SK-N-SH (cell line): Measurements from ENCODE around the gene NAGK.

Experiments used
- CHD2 ChIP-seq: fragments of 150-350 bp; IDR thresholded peaks from 2 replicates; pipeline ENCODE4 v1.6.1; 2018; ENCODE audit warnings: low read length; ENCODE audit not compliant: partially characterized antibody
- EP300 ChIP-seq, 2 experiments: IDR thresholded peaks; 2 replicates each; pipeline versions ENCODE4 v1.4.0 to v1.6.1; 2012; ENCODE audit warnings: borderline replicate concordance in 1 of 2, low read depth in 1 of 2, low read length in 1 of 2
- EZH2phosphoT487 ChIP-seq: fragments of 200-600 bp; sonication (generic); IDR thresholded peaks from 2 replicates; pipeline ENCODE4 v1.6.1; 2017; ENCODE audit warnings: low read depth, mixed run types, mild to moderate bottlenecking, antibody characterized with exemption, moderate library complexity, borderline replicate concordance
- FOXJ3 ChIP-seq: sonication (generic); formaldehyde crosslinking; IDR thresholded peaks from 2 replicates; pipeline ENCODE4 v1.5.1; 2020; ENCODE audit warnings: mild to moderate bottlenecking, missing genetic modification reagents
- GABPA ChIP-seq: IDR thresholded peaks from 2 replicates; pipeline ENCODE4 v1.4.0; 2012; ENCODE audit warnings: low read depth, mild to moderate bottlenecking
- MEF2A ChIP-seq: IDR thresholded peaks from 2 replicates; pipeline ENCODE4 v1.4.0; 2012; ENCODE audit warnings: low read depth, borderline replicate concordance
- POLR2AphosphoS5 ChIP-seq: IDR thresholded peaks from 2 replicates; pipeline ENCODE4 v1.6.1; 2012; ENCODE audit warnings: low read depth, low read length
- RXRA ChIP-seq: IDR thresholded peaks from 2 replicates; pipeline ENCODE4 v1.4.0; 2012; ENCODE audit warnings: low read depth, mild to moderate bottlenecking, borderline replicate concordance
- SMC3 ChIP-seq: IDR thresholded peaks from 2 replicates; pipeline ENCODE4 v1.6.1; 2012; ENCODE audit warnings: low read depth, low read length, improper control_type of control experiment
- TAF1 ChIP-seq: IDR thresholded peaks from 2 replicates; pipeline ENCODE4 v1.6.1; 2012; ENCODE audit warnings: low read depth, mild to moderate bottlenecking, low read length, moderate library complexity, borderline replicate concordance
- TF ChIP-seq, protein P1 (sequence below): IDR thresholded peaks from 2 replicates; pipeline ENCODE4 v1.4.0; 2012; ENCODE audit warnings: low read depth, borderline replicate concordance
- TF ChIP-seq, protein P2 (sequence below): fragments of 200-600 bp; sonication (generic); IDR thresholded peaks from 2 replicates; pipeline ENCODE4 v1.6.1; 2017; ENCODE audit warnings: antibody characterized with exemption, mild to moderate bottlenecking, moderate library complexity
- TF ChIP-seq, protein P3 (sequence below): IDR thresholded peaks from 2 replicates; pipeline ENCODE4; 2012

DNA sequence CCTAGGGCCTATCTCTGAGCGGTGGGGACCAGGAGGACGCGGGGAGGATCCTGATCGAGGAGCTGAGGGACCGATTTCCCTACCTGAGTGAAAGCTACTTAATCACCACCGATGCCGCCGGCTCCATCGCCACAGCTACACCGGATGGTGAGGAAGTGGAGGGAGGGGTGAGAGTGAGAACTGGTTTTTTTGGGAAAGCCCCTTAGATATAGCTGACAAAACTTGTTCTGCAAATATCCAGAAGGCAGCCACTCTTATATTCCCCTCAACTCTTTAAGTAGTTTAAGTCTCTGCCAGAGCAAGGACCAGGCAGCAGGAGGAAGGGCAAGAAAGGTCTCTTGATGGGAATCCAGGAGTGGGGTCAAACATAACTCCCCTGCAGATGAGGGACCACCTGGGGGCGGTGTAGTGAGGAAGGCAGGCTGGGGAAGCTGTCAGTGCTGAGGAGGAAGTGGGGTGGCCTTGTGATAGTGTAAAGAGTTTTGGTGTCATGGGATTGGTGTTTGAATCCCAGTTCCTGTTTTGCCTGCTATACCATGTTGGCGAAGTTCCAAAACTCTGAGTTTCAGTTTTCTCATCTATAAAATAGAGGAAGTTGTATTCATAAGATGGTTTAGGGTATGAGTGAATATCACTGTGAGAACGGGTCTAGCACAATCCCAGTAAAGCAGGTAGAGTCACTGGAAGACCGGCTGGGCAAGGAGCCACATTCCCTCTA lies 3.4 kb downstream of the NAGK start:
- no peak for TF ChIP-seq SMC3
- TF ChIP-seq, protein P1, sequence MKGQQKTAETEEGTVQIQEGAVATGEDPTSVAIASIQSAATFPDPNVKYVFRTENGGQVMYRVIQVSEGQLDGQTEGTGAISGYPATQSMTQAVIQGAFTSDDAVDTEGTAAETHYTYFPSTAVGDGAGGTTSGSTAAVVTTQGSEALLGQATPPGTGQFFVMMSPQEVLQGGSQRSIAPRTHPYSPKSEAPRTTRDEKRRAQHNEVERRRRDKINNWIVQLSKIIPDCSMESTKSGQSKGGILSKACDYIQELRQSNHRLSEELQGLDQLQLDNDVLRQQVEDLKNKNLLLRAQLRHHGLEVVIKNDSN = no peak
- TF ChIP-seq, protein P2, sequence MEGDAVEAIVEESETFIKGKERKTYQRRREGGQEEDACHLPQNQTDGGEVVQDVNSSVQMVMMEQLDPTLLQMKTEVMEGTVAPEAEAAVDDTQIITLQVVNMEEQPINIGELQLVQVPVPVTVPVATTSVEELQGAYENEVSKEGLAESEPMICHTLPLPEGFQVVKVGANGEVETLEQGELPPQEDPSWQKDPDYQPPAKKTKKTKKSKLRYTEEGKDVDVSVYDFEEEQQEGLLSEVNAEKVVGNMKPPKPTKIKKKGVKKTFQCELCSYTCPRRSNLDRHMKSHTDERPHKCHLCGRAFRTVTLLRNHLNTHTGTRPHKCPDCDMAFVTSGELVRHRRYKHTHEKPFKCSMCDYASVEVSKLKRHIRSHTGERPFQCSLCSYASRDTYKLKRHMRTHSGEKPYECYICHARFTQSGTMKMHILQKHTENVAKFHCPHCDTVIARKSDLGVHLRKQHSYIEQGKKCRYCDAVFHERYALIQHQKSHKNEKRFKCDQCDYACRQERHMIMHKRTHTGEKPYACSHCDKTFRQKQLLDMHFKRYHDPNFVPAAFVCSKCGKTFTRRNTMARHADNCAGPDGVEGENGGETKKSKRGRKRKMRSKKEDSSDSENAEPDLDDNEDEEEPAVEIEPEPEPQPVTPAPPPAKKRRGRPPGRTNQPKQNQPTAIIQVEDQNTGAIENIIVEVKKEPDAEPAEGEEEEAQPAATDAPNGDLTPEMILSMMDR = no peak
- TF ChIP-seq RXRA = no peak
- TF ChIP-seq EZH2phosphoT487 = no peak
- no peak for TF ChIP-seq CHD2
- TF ChIP-seq, protein P3, sequence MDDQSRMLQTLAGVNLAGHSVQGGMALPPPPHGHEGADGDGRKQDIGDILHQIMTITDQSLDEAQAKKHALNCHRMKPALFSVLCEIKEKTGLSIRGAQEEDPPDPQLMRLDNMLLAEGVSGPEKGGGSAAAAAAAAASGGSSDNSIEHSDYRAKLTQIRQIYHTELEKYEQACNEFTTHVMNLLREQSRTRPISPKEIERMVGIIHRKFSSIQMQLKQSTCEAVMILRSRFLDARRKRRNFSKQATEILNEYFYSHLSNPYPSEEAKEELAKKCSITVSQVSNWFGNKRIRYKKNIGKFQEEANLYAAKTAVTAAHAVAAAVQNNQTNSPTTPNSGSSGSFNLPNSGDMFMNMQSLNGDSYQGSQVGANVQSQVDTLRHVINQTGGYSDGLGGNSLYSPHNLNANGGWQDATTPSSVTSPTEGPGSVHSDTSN = no peak
- TF ChIP-seq FOXJ3 (CRISPR knock-in tag) = no peak
- TF ChIP-seq GABPA = no peak
- TF ChIP-seq POLR2AphosphoS5 = no peak
- no peak for TF ChIP-seq EP300 (IDR thresholded peaks at IDR 0.05; ENCODE audit: borderline replicate concordance in 1 of 2, low read depth in 1 of 2, low read length in 1 of 2)
- no peak for TF ChIP-seq MEF2A
- no peak for TF ChIP-seq TAF1
